HCT116 (cell line): Measurements from ENCODE around the gene GFM2. TPM values are rescaled to one million over a fixed set of nuclear protein-coding genes. Genes with fewer than 3 reads are reported as not detected.

Experiments
- ATAC-seq: fragments of 200-7000 bp; cut with Tn5 transposase; 2 replicates; pipeline ENCODE4 v1.9.1; 2020; ENCODE audit warnings: mild to moderate bottlenecking, moderate library complexity
- Bru-seq: library from RNA; stranded (reverse); fragments of 400-500 nt; gene quantifications from one replicate; lab custom pipeline; 2021; lab: Mats Ljungman, UMichigan
- BruChase-seq, 2 experiments: library from RNA; stranded (reverse); fragments of 400-500 nt; gene quantifications; one replicate each; lab custom pipeline; 2021; lab: Mats Ljungman, UMichigan
- BruUV-seq: library from RNA; stranded (reverse); fragments of 400-500 nt; replicated peaks from 2 replicates; lab custom pipeline; 2021; lab: Mats Ljungman, UMichigan
- CTCF ChIA-PET: fragments of 300-600 bp; sonication (Branson Sonifier 250); formaldehyde crosslinking; loops from one replicate; lab custom pipeline; 2021; ENCODE audit warnings: antibody characterized with exemption; lab: Charles Lee
- POLR2A ChIA-PET: fragments of 300-600, 350-600 bp; sonication (Branson Sonifier 250); formaldehyde crosslinking; loops from one replicate; lab custom pipeline; 2021; ENCODE audit warnings: antibody characterized with exemption; lab: Charles Lee
- RAD21 ChIA-PET, 2 experiments: fragments of 300-600 bp; sonication (Branson Sonifier 250); formaldehyde crosslinking; loops; one replicate each; lab custom pipeline; 2023; ENCODE audit warnings: low total read pairs in 2 of 2; ENCODE audit not compliant: uncharacterized antibody in 2 of 2, unreplicated experiment in 2 of 2, low non-redundant PET in 1 of 2; lab: Charles Lee
- DNase-seq: peaks from one replicate; pipeline ENCODE4 v3.0.0-alpha.2; 2010; ENCODE audit warnings: low read depth, low spot score
- H2AFZ ChIP-seq: fragments of 200-600 bp; shearing (Covaris generic), sonication (generic); 2 replicates; pipeline ENCODE4 v1.6.1; 2017; ENCODE audit warnings: low read depth, mixed run types, mixed read lengths, antibody characterized with exemption, low read length; ENCODE audit not compliant: poor library complexity, severe bottlenecking
- H3K27ac ChIP-seq: 2 replicates; pipeline ENCODE4 v1.5.1; 2012; ENCODE audit warnings: low read depth, low read length
- H3K27me3 ChIP-seq: fragments of 200-600 bp; sonication (generic); 2 replicates; pipeline ENCODE4 v1.6.1; 2016; ENCODE audit warnings: mixed run types, low read length, mixed read lengths; ENCODE audit not compliant: insufficient read depth
- H3K36me3 ChIP-seq, 2 experiments: fragments of 200-500 bp in 1 of 2; fragments of 200-600 bp in 1 of 2; sonication (Bioruptor generic) in 1 of 2; sonication (generic) in 1 of 2; 2 replicates each; pipeline versions ENCODE4 v1.5.1 to v1.6.1; 2014 to 2016; ENCODE audit warnings: low read length in 2 of 2, inconsistent platforms in 1 of 2, mixed read lengths in 1 of 2, mixed run types in 1 of 2; ENCODE audit not compliant: insufficient read depth in 2 of 2, control insufficient read depth in 1 of 2
- H3K4me1 ChIP-seq, 2 experiments: fragments of 200-600 bp in 1 of 2; sonication (generic) in 1 of 2; 2 replicates each; pipeline versions ENCODE4 v1.5.1 to v1.6.1; 2012 to 2017; ENCODE audit warnings: low read length in 2 of 2, inconsistent platforms in 1 of 2, mild to moderate bottlenecking in 1 of 2, mixed read lengths in 1 of 2, mixed run types in 1 of 2, moderate library complexity in 1 of 2; ENCODE audit not compliant: insufficient read depth in 2 of 2, control insufficient read depth in 1 of 2
- H3K4me2 ChIP-seq: fragments of 200-600 bp; sonication (generic); 2 replicates; pipeline ENCODE4 v1.6.1; 2017; ENCODE audit warnings: mixed run types, low read length, mixed read lengths
- H3K4me3 ChIP-seq, 2 experiments: fragments of 200-600 bp in 1 of 2; sonication (generic) in 1 of 2; replicated peaks in 1 of 2; 2 replicates each; pipeline ENCODE4 v1.5.1; 2011 to 2016; ENCODE audit warnings: low read length in 2 of 2, control low read depth in 1 of 2, low read depth in 1 of 2, mild to moderate bottlenecking in 1 of 2, mixed read lengths in 1 of 2, mixed run types in 1 of 2
- H3K79me2 ChIP-seq: fragments of 200-600 bp; sonication (generic); 2 replicates; pipeline ENCODE4 v1.6.1; 2017; ENCODE audit warnings: mild to moderate bottlenecking, mixed run types, low read length, moderate library complexity, mixed read lengths; ENCODE audit not compliant: insufficient read depth
- H3K9ac ChIP-seq: fragments of 200-600 bp; sonication (generic); 2 replicates; pipeline ENCODE4 v1.6.1; 2016; ENCODE audit warnings: low read length, mixed read lengths
- H3K9me2 ChIP-seq: fragments of 200-600 bp; sonication (generic), shearing (Covaris generic); 2 replicates; pipeline ENCODE4 v1.6.1; 2017; ENCODE audit warnings: mixed run types, mild to moderate bottlenecking, moderate library complexity; ENCODE audit not compliant: insufficient read depth
- H3K9me3 ChIP-seq, 2 experiments: fragments of 200-500 bp in 1 of 2; fragments of 200-600 bp in 1 of 2; sonication (Bioruptor generic) in 1 of 2; sonication (generic) in 1 of 2; 2 replicates each; pipeline ENCODE4 v1.6.1; 2014 to 2017; ENCODE audit warnings: low read length in 2 of 2, mixed read lengths in 2 of 2, inconsistent platforms in 1 of 2, low read depth in 1 of 2, mild to moderate bottlenecking in 1 of 2, mixed run types in 1 of 2, moderate library complexity in 1 of 2; ENCODE audit not compliant: control insufficient read depth in 1 of 2, insufficient read depth in 1 of 2
- H4K20me1 ChIP-seq: fragments of 200-600 bp; sonication (generic), shearing (Covaris generic); 2 replicates; pipeline ENCODE4 v1.6.1; 2017; ENCODE audit warnings: mixed run types, mild to moderate bottlenecking, moderate library complexity; ENCODE audit not compliant: insufficient read depth
- ELF1 ChIP-seq: IDR thresholded peaks from 2 replicates; pipeline ENCODE4 v1.6.1; 2012; ENCODE audit warnings: low read depth, borderline replicate concordance
- EZH2 ChIP-seq: fragments of 200-600 bp; sonication (generic); IDR thresholded peaks from 2 replicates; pipeline ENCODE4 v1.6.1; 2017; ENCODE audit warnings: antibody characterized with exemption, mixed run types
- EZH2phosphoT487 ChIP-seq: fragments of 200-600 bp; IDR thresholded peaks from 2 replicates; pipeline ENCODE4 v1.6.1; 2018; ENCODE audit warnings: antibody characterized with exemption, borderline replicate concordance
- FOSL1 ChIP-seq: IDR thresholded peaks from 2 replicates; pipeline ENCODE4 v1.6.1; 2012; ENCODE audit warnings: low read depth
- JUND ChIP-seq: IDR thresholded peaks from 2 replicates; pipeline ENCODE4 v1.6.1; 2012
- POLR2A ChIP-seq: IDR thresholded peaks from 2 replicates; pipeline ENCODE4 v1.7.0; 2011; ENCODE audit warnings: borderline replicate concordance; ENCODE audit not compliant: insufficient read depth, insufficient read length; ENCODE audit errors: extremely low read depth
- RAD21 ChIP-seq: IDR thresholded peaks from 2 replicates; pipeline ENCODE4 v1.6.1; 2012; ENCODE audit warnings: low read depth, mild to moderate bottlenecking
- SRF ChIP-seq: IDR thresholded peaks from 2 replicates; pipeline ENCODE4 v1.6.1; 2012; ENCODE audit warnings: low read depth
- TCF7L2 ChIP-seq: IDR thresholded peaks from 2 replicates; pipeline ENCODE4 v1.7.0; 2011; ENCODE audit warnings: borderline replicate concordance, inconsistent platforms; ENCODE audit not compliant: insufficient read depth, insufficient read length; ENCODE audit errors: extremely low read depth
- ZFX ChIP-seq: fragments of 450-650 bp; IDR thresholded peaks from 2 replicates; pipeline ENCODE4 v1.6.1; 2017
- intact Hi-C: fragments of 100-400 bp; cut with micrococcal nuclease; formaldehyde crosslinking; loops from 2 replicates; pipeline ENCODE4 v1.10.0; 2022
- long read RNA-seq: library from polyadenylated mRNA; unstranded; transcript quantifications from one replicate; pipeline ENCODE4 v2.0.0, GENCODE V29; 2021; ENCODE audit not compliant: unreplicated experiment
- polyA plus RNA-seq: library from polyadenylated mRNA; unstranded; fragments of >200 nt; gene quantifications from 2 replicates; pipeline ENCODE4 v1.2.1, GENCODE V29; 2012; ENCODE audit warnings: missing spikeins
- total RNA-seq: library from RNA; stranded (reverse); gene quantifications from one replicate; pipeline ENCODE4 v1.2.1, GENCODE V29; 2021; ENCODE audit not compliant: unreplicated experiment
- TF ChIP-seq, protein P1 (sequence below): IDR thresholded peaks from 2 replicates; pipeline ENCODE4 v1.6.1; 2012
- TF ChIP-seq, protein P2 (sequence below): IDR thresholded peaks from 2 replicates; pipeline ENCODE4 v1.6.1; 2011; ENCODE audit warnings: mild to moderate bottlenecking, low read length, moderate library complexity; ENCODE audit not compliant: insufficient replicate concordance; ENCODE audit errors: extremely low read depth
- TF ChIP-seq, protein P3 (sequence below): IDR thresholded peaks from 2 replicates; pipeline ENCODE4 v1.6.1; 2012; ENCODE audit warnings: low read depth

The GFM2 gene, protein sequence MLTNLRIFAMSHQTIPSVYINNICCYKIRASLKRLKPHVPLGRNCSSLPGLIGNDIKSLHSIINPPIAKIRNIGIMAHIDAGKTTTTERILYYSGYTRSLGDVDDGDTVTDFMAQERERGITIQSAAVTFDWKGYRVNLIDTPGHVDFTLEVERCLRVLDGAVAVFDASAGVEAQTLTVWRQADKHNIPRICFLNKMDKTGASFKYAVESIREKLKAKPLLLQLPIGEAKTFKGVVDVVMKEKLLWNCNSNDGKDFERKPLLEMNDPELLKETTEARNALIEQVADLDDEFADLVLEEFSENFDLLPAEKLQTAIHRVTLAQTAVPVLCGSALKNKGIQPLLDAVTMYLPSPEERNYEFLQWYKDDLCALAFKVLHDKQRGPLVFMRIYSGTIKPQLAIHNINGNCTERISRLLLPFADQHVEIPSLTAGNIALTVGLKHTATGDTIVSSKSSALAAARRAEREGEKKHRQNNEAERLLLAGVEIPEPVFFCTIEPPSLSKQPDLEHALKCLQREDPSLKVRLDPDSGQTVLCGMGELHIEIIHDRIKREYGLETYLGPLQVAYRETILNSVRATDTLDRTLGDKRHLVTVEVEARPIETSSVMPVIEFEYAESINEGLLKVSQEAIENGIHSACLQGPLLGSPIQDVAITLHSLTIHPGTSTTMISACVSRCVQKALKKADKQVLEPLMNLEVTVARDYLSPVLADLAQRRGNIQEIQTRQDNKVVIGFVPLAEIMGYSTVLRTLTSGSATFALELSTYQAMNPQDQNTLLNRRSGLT
- total RNA-seq (25.0 TPM), Bru-seq, nascent RNA (percentile 83 among the genes with signal in this experiment), BruChase-seq, experiment 1, labeled RNA remaining after a 6-hour chase (percentile 79 among the genes with signal in this experiment), BruChase-seq, experiment 2, labeled RNA remaining after a 2-hour chase (percentile 74 among the genes with signal in this experiment)
- polyA plus RNA-seq: 13.5 and 16.6 TPM in 2 replicates
- long read RNA-seq, transcript GFM2-201 (21 exons, 3,249 nt): major isoform, 51 of 80 reads
- long read RNA-seq, partial matches to known transcripts: 5 of 80 reads
- long read RNA-seq, other reads (novel, unspliced or antisense): 22 of 80 reads

DNA sequence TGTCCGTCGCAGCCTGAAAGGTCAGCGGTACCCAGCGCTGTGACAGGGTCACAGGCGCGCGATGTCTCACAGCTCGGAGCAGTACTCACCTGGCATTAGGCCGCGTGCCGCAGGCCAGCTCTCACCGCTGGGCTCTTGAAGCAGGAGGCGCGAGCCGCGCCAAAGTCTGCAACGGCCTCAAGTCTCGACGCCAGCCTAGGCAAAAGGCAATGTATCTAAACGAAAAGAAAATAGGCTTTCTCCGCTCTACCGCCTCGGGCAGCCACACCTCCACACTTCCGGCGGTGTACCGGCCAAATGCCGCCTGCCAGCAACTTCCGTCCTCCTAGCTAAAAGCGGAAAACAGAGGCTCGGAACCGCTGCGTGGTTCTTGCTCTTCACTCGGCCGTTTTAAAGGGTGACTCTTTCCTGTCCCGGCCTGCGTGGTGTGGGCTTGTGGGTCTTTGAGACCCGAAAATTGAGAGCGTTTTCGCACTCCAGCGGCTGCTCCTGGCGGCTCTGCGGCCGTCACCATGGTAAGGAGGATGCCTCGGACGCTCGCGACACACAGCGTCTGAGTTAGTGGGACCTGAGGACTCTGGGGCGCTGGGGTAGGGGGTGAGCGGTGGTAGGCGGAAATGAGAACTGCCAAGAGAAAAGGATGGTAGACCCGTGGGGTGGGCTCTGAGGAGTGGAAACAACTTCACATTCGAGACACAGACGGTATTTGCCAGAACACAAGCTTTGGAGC lies at the start of gene GFM2, which contains the start of gene NSA2:
GFM2 (minus strand) TSS at position 269 of the 730 bp plus-strand sequence. CDS start 3,375 bp downstream, outside the sequence.
NSA2 (plus strand) TSS at position 401 of the 730 bp plus-strand sequence; CDS start at position 513, 112 bp downstream.
- ChIA-PET RAD21 (no interaction called here), CTCF (interaction anchor here (0.5 kb wide), 1 partner anchor 52 kb away, joined by 3 read pairs; no protein-coding TSS in a partner anchor), POLR2A (interaction anchor here (1.2 kb wide), 1 partner anchor 33 kb away, joined by 3 read pairs; no protein-coding TSS in a partner anchor)
- Histone ChIP-seq H2AFZ (peak within 1 kb of the TSS; percentile 91), H3K9me3 (no peaks in the 10 kb centered on the region), H3K9me2 (no peaks in the 10 kb centered on the region), H3K4me2 (peak within 1 kb of the TSS; percentile 81), H3K36me3 (peaks cover 11 to 19% of the 10 kb centered on the region in 2 experiments; a peak in 3 of 4 replicates), H3K9ac (peak within 1 kb of the TSS; percentile 82), H3K27me3 (no peaks in the 10 kb centered on the region), H3K4me3 (peak within 1 kb of the TSS; percentile 86 to 99), H3K27ac (peak within 1 kb of the TSS; percentile 70), H3K4me1 (peaks cover 24 to 38% of the 10 kb centered on the region in 2 experiments; a peak in 3 of 4 replicates), H3K79me2 (peaks cover 69% of the 10 kb centered on the region), H4K20me1 (no peaks in the 10 kb centered on the region)
- BruUV-seq: no TSS peak
- intact Hi-C loops: loop anchor here (1.0 kb wide), 1 partner anchor 136 kb away; no protein-coding TSS in a partner anchor
- DNase-seq (peak; percentile 91), ATAC-seq (peak; percentile 86)
- TF ChIP-seq POLR2A: peak; percentile 46
- peak; percentile 85 for TF ChIP-seq TCF7L2
- no peak; the same call in 1 of the 2 replicates for TF ChIP-seq FOSL1
- peak; percentile 66 for TF ChIP-seq ELF1
- TF ChIP-seq, protein P1, sequence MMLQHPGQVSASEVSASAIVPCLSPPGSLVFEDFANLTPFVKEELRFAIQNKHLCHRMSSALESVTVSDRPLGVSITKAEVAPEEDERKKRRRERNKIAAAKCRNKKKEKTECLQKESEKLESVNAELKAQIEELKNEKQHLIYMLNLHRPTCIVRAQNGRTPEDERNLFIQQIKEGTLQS: no peak
- TF ChIP-seq EZH2: no peak
- TF ChIP-seq, protein P2, sequence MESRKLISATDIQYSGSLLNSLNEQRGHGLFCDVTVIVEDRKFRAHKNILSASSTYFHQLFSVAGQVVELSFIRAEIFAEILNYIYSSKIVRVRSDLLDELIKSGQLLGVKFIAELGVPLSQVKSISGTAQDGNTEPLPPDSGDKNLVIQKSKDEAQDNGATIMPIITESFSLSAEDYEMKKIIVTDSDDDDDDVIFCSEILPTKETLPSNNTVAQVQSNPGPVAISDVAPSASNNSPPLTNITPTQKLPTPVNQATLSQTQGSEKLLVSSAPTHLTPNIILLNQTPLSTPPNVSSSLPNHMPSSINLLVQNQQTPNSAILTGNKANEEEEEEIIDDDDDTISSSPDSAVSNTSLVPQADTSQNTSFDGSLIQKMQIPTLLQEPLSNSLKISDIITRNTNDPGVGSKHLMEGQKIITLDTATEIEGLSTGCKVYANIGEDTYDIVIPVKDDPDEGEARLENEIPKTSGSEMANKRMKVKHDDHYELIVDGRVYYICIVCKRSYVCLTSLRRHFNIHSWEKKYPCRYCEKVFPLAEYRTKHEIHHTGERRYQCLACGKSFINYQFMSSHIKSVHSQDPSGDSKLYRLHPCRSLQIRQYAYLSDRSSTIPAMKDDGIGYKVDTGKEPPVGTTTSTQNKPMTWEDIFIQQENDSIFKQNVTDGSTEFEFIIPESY: peak; percentile 19
- TF ChIP-seq SRF: peak; percentile 89
- TF ChIP-seq, protein P3, sequence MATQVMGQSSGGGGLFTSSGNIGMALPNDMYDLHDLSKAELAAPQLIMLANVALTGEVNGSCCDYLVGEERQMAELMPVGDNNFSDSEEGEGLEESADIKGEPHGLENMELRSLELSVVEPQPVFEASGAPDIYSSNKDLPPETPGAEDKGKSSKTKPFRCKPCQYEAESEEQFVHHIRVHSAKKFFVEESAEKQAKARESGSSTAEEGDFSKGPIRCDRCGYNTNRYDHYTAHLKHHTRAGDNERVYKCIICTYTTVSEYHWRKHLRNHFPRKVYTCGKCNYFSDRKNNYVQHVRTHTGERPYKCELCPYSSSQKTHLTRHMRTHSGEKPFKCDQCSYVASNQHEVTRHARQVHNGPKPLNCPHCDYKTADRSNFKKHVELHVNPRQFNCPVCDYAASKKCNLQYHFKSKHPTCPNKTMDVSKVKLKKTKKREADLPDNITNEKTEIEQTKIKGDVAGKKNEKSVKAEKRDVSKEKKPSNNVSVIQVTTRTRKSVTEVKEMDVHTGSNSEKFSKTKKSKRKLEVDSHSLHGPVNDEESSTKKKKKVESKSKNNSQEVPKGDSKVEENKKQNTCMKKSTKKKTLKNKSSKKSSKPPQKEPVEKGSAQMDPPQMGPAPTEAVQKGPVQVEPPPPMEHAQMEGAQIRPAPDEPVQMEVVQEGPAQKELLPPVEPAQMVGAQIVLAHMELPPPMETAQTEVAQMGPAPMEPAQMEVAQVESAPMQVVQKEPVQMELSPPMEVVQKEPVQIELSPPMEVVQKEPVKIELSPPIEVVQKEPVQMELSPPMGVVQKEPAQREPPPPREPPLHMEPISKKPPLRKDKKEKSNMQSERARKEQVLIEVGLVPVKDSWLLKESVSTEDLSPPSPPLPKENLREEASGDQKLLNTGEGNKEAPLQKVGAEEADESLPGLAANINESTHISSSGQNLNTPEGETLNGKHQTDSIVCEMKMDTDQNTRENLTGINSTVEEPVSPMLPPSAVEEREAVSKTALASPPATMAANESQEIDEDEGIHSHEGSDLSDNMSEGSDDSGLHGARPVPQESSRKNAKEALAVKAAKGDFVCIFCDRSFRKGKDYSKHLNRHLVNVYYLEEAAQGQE: no peak
- no peak for TF ChIP-seq EZH2phosphoT487
- TF ChIP-seq ZFX: peak; percentile 63
- no peak for TF ChIP-seq JUND
- no peak for TF ChIP-seq RAD21
